Measurements from ENCODE around the gene ITGA8.
"Not testable (repeated sequence)": the region's sequence is repeated elsewhere in the genome, so short reads cannot be mapped to it uniquely, and the experiment has no call there.

ITGA8 gene

DNA sequence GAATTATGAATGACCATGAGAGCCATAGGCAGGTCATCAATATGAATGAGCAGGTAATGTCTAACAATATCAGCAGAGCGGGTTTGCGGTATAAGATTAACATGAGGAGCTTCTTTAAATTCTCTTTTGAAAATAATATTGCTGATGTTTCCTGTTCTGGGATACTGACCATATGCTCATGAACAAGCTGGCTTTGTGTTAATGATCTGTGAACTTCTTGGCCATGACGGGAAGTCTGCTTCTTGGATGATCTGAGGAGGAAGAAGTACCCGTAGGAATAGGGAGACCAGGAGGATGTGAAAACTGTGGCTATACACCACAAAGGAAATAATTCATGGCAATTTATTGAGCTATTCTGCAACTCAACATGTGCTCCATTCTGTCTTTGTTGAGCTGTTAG, 38.6 kb downstream of the ITGA8 start:
- DNase-seq (ENCODE audit: low read depth): no peak

DNA sequence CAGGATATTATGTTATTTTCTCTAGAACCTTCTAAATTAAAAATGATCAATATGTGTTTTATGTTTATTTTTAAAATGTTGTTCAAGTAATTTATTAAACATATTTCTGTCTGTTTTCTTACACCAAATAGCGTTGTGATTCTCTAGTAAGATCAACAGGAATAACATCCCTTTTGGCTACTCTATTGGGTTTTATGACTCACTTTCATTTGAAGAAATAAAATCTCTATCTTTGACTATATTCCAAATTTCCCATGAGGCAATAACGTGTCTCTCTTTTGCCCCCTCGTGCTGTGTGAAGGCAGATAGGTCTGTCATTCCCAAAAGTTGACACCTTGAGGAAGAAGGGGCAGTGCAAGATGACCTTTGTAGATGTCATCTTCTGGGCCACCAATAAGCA, 40.9 kb downstream of the ITGA8 start:
- DNase-seq (ENCODE audit: low read depth): no peak

DNA sequence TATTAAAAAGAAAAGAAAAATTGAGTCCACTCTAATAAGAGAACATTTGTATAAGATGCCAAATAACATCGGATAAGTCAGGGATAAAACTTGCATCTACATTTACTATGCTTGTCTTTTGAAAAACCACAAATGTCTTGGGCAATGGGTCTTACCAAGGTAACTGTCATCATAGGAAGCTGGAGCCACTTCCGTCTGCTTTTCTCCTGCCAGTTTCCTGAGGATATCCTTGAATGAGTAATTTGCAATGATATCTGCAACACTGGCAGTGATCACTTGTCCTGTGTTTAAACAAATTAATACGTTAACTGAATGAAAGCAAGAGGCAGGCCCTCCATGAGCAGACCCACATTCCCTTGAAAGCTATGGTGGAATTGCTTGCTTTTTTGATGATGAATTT, 47.3 kb downstream of the ITGA8 start:
- DNase-seq (ENCODE audit: low read depth): no peak

DNA sequence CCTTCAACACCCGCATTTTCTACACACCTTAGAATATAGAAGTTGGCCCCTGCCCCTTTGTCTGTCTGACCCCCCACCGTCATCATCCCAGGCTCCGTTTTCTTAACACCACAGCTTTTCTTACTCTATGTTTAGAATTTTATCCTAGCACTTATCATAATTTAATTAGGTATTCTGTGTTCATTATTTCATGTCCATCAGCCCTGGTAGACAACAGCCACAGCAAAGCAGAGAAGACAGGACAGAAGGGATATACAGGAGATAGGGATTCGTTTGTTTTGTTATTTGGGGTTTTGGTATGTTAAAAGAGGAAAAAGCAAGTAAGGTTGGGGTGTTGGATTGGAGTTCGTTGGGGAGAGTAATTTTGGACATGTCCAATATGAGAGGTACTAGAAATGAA, 48.8 kb downstream of the ITGA8 start:
- DNase-seq (ENCODE audit: low read depth): no peak

DNA sequence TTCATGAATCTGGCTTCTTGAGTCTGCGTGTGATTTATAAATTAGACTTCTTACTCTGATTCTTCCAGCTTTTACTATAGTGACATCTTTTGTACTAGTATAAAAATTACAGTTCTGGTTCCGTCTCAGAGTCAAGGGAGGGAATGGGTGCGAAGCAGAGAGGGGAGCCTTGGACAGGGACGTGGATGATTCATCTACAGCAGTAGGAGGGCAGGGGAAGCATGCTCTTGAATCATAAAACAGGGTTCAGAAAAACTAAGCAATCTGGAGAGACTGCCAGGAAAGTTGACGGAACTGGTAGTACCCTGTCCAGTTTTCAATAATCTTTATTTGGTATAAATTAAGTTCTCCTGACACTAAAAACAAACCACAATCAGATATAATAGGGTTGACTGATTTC, 58.1 kb downstream of the ITGA8 start:
- no peak for DNase-seq (ENCODE audit: low read depth)

DNA sequence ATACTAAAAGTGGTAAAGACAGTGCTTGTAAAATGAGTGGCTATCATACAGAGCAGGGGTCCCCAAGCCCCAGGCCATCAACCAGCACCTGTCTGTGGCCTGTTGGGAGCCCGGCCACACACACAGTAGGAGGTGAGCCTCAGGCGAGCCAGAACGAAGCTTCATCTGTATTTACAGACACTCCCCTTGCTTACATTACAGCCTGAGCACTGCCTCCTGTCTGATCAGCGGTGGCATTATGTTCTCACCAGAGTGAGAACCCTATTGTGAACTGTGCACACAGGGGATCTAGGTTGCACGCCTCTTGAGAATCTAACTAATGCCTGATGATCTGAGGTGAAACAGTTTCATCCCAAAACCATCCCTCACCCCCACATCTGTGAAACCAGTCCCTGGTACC, 58.7 kb downstream of the ITGA8 start:
- DNase-seq (ENCODE audit: low read depth): no peak

DNA sequence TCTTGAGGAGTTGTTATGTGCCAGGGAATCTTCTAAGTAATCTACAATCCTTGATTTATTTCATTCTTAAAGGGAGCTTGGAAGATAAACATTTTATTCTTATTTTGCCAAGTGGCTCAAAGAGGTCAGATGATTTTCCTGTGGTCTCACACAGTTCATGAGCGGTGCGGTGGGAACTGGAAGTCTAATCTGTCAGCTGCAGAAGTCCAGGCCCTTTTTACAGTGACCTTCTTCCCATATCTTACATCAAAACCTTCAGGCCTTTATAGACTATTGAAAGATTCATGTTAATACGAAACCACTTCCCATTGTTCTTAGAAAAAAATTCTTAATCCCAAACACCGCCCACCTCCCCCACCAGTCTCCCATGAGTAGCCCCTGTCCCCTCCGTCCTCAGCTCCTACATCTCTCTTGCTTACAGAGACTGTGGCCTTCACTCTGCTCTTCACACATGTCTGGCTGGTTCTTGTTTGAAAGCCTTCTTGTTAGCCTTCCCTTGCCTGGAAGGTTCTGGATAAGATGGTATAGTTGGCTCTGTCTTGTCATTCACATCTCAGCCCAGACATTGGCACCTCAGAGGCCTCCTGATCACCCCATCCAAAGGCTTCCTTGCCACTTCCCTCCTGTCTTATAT, 61.5 kb downstream of the ITGA8 start:
- no peak for DNase-seq (ENCODE audit: low read depth)

DNA sequence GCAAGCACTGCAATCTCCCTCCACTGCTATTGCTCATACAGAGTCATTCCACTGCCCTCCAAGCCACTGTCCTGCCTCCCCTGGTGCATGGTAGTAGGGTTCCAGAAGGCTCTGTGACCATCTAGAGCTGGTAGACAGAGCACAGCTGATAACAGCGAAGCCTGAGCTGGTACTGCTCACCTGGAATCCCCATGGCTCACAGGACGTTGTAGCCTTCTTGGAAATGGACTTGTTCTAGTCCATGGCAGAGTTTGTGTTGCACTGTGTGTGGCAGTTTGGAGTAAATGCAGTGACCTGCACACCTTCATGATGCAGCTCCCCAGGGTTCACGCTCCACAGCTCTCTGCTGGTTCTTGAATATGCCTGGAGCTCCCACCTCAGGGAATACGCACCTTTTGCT, 67.0 kb downstream of the ITGA8 start:
- DNase-seq (ENCODE audit: low read depth): no peak

DNA sequence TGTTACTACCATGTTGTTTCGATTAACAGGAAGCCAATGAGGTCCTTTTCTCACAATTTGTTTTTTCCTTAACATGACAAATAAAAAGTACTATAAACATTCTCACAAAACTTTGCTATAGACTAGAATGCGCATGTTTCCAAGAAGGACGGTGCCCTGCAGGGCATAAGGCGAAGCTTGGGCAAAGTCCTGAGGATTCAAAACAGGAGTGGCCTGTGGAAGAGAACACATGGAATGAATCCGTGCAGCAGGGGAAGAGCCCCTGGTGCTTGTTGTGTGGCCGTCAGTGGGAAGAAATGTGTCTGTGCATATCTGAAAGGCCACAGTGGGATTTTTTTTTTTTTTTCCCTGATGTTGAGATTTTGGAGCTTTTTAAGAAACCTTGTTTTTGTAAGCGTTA, 67.6 kb downstream of the ITGA8 start:
- DNase-seq (ENCODE audit: low read depth): no peak

DNA sequence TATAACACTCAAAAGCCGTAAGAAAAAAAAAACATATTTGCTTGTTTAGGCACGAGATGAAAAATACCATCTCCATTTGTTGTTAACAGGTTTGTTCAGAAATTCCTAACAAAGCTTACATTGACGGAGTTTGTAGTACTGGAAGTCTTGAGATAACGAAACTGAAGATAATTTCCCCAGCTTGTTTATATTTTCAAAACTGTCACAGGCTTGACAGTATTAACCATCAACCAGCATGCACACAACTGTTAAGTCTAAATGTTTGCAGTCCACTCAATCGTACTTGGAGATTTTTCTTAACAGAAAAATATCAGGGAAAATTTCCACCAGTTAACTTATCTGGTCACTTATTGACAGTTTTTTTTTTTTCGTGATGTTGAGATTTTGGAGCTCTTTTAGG, 68.5 kb downstream of the ITGA8 start:
- no peak for DNase-seq (ENCODE audit: low read depth)

DNA sequence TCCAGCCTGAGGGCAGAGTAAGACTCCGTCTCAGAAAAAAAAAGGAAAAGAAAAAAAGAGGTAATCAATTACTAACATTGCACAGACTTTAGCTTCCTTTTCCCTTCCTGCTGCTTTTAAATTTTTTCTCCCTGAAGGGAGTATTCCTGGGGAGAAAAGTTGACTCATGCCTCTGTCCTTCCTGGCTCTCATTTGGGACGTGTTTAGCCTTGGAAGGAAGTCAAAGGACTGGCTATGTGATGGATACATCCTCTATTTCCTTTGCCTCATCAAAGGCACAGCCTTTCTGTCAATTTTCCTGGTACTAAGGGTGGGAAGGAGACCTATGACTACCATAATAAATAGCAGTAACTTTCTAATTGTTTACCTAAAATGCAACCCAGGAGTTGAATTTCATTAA, 77.6 kb downstream of the ITGA8 start:
- peak; percentile 14 for DNase-seq (ENCODE audit: low read depth)

DNA sequence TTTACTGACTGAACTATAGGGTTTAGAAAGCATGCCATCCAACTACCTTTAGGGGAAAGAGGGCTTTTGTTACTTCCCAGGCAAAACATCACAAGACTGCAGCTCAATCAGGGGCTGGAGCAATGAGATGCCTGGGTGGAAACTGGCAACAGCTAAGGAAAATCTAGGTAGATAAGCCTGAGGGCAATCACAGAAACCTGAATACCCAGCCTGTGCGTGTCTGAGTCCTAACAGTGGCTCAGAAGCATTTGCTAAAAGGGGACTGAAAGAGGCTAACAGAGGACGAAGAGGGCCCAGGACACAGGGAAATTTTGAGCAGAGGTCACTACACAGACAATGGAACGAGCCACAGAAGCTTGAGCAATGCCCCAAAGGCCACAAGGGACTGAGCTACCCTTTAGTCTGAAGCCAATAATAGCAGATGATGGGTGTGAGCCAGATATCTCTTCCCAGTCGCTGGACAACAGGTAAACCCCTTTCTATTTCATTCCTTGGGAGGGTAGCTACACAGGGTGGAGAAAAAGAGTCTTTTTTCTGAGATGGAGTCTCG, 79.1 kb downstream of the ITGA8 start:
- no peak for DNase-seq (ENCODE audit: low read depth)

DNA sequence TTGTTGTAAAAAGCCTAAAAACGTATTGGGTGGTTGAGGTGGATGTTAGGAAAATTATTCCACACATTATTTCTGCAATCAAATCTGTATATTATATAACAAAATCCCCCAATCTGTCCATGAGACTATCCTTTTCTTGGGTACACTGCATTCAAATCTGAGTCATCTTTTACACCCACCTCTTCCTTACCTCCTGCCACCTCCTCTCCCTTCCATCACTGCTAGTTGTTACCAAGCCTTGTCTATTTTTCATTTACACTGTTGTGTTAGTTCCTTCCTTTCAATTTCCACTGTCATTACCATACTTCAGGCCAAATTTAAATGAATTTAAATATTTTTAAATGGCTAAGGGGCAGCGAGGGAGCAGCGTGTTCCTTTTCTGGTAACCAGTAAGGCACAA, 83.3 kb downstream of the ITGA8 start:
- DNase-seq (ENCODE audit: low read depth): no peak

DNA sequence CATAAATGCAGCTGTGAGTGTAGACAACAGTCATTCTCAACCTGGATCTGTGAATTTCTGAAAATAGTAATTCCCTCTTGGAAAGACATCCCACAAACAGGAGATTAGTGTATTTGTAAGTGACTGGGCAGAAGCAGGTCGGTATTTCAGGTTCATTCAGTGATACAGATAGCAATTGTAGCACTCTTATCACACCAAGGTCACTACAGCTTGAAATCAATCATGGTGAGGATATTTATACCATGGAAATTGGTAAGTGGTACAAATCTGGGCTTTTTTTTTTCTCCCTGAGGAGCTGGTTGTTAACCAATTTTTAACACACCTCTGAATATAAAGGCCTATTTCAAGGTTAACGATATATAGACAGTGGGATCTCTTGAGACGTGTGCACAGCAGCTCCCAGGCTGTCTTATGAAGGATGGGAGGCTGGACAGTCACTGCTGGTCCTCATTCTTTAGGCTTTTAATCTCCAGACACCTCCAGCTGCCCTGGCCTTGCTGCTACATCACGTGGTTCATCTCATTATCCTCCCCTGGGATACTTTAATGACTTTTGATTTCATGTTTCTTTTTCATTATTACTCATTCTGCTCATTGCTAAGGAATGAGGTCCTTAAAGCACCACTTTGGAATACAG, 87.1 kb downstream of the ITGA8 start:
- no peak for DNase-seq (ENCODE audit: low read depth)

DNA sequence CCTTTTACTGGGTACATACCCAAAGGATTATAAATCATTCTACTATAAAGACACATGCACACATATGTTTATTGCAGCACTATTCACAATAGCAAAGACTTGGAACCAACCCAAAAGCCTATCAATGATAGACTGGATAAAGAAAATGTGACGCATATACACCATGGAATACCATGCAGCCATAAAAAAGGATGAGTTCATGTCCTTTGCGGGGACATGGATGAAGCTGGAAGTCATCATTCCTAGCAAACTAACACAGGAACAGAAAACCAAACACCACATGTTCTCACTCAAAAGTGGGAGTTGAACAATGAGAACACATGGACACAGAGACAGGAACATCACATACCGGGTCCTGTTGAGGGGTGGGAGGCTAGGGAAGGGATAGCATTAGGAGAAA, 88.5 kb downstream of the ITGA8 start:
- not testable (repeated sequence) for DNase-seq (ENCODE audit: low read depth)

DNA sequence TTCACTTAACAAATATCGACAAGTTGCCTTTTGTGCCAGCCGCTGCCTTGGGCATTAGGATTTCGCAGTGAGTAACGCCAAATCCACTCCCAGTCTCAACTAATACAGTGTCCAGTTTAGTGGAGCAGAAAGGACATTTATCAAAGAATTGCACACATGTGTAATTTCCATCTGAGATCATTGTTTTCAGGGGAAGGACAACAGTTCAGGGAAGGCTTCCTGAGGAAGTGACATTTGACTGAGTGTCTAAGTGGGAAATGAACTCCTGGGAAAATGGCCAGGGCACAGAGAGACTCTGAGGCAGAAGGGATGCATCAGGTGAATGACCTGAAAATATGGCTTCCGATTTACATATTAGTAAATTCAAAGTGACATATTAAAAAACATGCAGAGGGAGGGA, 89.4 kb downstream of the ITGA8 start:
- DNase-seq (ENCODE audit: low read depth): no peak

DNA sequence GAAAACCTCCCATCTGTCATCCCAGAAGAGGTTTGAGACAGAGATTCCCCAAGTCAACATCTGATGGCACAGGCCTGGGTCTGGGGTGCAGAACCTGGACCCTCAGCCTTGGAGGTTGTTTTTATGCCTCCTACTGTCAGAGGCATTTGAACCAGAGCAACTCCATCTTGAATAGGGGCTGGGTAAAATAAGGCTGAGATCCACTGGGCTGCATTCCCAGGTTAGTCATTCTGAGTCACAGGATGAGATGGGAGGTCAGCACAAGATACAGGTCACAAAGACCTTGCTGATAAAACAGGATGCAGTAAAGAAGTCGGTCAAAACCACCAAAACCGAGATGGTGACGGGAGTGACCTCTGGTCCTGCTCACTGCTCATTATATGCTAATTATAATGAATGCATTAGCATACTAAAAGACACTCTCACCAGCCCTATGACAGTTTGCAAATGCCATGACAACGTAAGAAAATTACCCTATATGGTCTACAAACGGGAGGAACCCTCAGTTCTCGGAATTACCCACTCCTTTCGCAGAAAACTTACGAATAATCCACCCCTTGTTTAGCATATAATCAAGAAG, 92.0 kb downstream of the ITGA8 start:
- DNase-seq (ENCODE audit: low read depth): no peak

DNA sequence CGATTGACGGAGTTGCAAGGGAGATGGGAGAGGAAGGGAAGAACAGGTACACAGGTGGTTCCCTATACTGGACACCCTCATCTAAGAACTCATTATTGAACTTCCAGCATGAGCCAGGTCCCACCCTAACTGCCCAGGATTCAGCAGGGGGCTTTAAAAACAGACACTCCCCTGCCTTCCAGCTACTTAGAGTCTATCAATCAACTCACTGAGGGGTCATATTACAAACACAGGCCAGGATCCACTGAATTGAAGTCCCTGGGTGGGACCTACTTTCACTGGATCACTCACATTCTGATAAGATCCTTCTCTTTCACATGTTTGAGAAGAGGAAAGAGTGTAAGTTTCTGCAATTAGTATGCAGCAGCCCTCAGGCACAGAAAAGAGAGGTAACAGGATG, 92.8 kb downstream of the ITGA8 start:
- no peak for DNase-seq (ENCODE audit: low read depth)

DNA sequence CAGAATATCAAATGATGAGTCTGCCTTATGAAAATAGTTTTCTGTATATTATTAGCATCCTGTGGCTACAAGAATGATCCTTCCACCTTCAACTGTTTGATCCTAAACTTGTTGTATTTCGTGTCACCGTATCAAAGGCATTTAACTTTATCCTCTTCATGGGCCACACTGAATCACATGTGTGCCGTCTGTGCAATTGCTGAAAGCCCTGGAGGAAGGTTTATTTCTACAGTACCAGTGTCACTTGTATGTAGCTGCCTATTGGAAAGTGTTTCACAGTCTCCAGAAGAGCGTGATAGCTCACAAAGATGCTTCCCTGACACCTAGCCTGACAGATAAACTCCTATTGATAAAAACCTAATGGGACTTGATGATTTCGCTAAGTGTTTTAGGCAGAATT, 94.5 kb downstream of the ITGA8 start:
- DNase-seq (ENCODE audit: low read depth): no peak

DNA sequence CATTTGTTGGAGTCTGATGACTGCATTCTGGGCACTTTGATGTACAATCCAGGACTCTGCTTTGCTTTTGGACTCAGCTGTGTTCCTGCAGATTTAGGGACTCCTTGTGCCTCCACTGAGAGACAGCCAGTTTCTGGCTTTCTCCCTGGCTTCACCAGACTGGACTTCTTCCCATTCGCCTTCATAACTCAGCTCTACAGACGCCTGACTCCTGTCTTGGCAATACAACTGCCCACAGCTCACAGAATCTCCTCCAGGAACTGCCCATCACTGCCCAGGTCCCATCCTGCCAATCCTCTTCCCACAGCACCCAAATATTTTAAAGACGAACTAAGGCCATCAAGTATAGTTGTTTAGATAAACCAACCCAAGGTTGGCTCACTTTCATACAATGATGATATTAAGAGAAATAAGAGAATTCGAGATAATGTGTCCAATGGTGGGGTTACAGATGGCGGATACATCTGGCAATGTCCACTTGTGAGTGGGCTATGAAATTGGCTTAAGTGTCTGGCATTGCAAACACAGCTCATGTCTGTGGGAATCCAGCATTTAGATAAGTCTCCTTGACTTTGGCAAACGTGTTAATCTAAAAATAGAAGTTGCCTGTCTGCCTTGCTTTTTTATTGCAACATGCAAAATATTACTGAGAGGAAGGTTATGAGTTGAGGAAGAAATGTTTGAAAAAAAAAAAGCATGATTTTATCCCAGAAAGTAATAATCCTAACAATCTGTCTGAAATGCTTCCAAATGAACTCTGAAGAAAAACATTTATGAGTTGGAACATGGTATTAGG, 95.1 kb downstream of the ITGA8 start:
- DNase-seq (ENCODE audit: low read depth): no peak

DNA sequence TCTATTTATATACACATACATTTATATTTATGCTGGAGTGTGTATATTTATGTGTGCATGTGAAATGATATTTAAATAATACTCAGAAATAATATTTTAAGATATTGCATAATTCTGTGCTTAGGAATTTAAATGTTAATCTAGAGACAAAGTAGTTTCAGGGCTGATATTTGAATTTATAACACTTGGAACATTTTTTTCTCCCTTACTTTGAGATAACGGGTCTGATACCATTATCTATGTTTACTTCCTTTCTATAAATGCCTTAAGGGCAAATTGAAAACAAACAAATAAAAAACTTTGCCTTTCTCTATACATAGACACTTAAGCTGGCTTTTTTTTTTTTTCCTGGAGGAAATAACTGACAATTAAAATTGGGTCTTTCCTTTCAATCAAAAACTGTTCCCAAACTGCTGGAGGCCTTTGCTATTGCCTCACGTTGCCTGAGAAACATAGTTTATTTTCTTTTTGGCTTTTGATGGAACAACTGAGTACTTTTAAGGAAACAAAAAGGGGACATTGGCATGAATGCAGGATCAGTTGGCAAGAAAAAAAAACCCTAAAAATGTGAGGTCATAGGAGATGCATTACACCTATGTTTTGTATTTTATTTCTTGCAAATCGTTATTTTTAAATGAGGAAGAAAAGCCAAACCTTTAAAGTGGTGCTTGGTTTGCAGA, 98.7 kb downstream of the ITGA8 start:
- no peak for DNase-seq (ENCODE audit: low read depth)

DNA sequence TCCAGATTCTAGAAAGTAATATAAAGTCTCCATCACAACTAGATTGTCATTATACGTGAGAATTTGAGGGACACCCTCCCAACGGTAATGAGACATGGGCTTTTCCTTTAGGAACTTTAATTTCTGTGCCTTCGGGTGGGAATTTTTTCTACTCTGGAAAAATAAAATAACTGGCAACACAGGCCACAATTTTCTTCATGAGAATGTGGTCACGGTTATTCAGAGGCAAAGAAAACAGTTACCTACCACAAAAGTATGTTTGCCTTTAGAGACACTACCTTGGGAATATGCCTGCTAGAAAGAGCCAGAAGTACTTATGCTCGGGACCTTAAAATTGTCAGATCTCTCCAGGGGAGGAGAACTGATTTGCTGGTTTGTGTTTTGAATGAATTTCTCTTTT, 99.4 kb downstream of the ITGA8 start:
- DNase-seq (ENCODE audit: low read depth): no peak
